OCI-LY1 (cell line): ENCODE measurements around the gene ANTKMT.

ENCODE experiments used
- H2AFZ ChIP-seq: fragments of 200-600 bp; sonication (generic), shearing (Covaris generic); 2 replicates; pipeline ENCODE4 v1.6.0; 2014; ENCODE audit warnings: antibody characterized with exemption, mild to moderate bottlenecking, low read length
- H3F3A ChIP-seq: fragments of 200-600 bp; sonication (generic), shearing (Covaris generic); 2 replicates; pipeline ENCODE4 v1.6.0; 2014; ENCODE audit warnings: mild to moderate bottlenecking, antibody characterized with exemption, low read length, moderate library complexity; ENCODE audit not compliant: insufficient read depth
- H3K27ac ChIP-seq: fragments of 200-600 bp; sonication (generic); 2 replicates; pipeline ENCODE4 v1.5.1; 2014; ENCODE audit warnings: low read length, mixed run types, mild to moderate bottlenecking, low read depth; ENCODE audit not compliant: poor library complexity, severe bottlenecking
- H3K27me3 ChIP-seq: fragments of 200-600 bp; sonication (generic); 2 replicates; pipeline ENCODE4 v1.6.0; 2014; ENCODE audit warnings: antibody characterized with exemption, mild to moderate bottlenecking, low read length, moderate library complexity; ENCODE audit not compliant: insufficient read depth
- H3K36me3 ChIP-seq: fragments of 200-600 bp; sonication (generic); 2 replicates; pipeline ENCODE4 v1.6.1; 2014; ENCODE audit warnings: mild to moderate bottlenecking, antibody characterized with exemption, low read length, moderate library complexity, mixed read lengths; ENCODE audit not compliant: insufficient read depth
- H3K4me1 ChIP-seq: fragments of 200-600 bp; sonication (generic); 2 replicates; pipeline ENCODE4 v1.5.1; 2014; ENCODE audit warnings: mild to moderate bottlenecking, low read length, moderate library complexity; ENCODE audit not compliant: insufficient read depth, severe bottlenecking
- H3K4me2 ChIP-seq: fragments of 200-600 bp; sonication (generic), shearing (Covaris generic); 2 replicates; pipeline ENCODE4 v1.6.1; 2014; ENCODE audit warnings: low read length
- H3K4me3 ChIP-seq: fragments of 200-600 bp; sonication (generic); 2 replicates; pipeline ENCODE4 v1.5.1; 2014; ENCODE audit warnings: low read length, low read depth, mild to moderate bottlenecking, mixed read lengths; ENCODE audit not compliant: poor library complexity, severe bottlenecking
- H3K79me2 ChIP-seq: fragments of 200-600 bp; shearing (Covaris generic); 2 replicates; pipeline ENCODE4 v1.6.1; 2016; ENCODE audit warnings: mixed run types, low read length, mixed read lengths; ENCODE audit not compliant: insufficient read depth
- H3K9ac ChIP-seq: fragments of 200-600 bp; sonication (generic), shearing (Covaris generic); 2 replicates; pipeline ENCODE4 v1.6.1; 2014; ENCODE audit warnings: mild to moderate bottlenecking, low read length, mixed read lengths
- H3K9me2 ChIP-seq: fragments of 200-600 bp; sonication (generic), shearing (Covaris generic); 2 replicates; pipeline ENCODE4 v1.6.1; 2014; ENCODE audit warnings: low read depth, mild to moderate bottlenecking, low read length, mixed read lengths
- H3K9me3 ChIP-seq: fragments of 200-600 bp; shearing (Covaris generic); 2 replicates; pipeline ENCODE4 v1.6.1; 2014; ENCODE audit warnings: low read length, mixed read lengths
- H4K20me1 ChIP-seq: fragments of 200-600 bp; sonication (generic), shearing (Covaris generic); 2 replicates; pipeline ENCODE4 v1.6.0; 2016; ENCODE audit warnings: mild to moderate bottlenecking, low read length; ENCODE audit not compliant: insufficient read depth
- CTCF ChIP-seq: fragments of 200-600 bp; sonication (generic), shearing (Covaris generic); IDR thresholded peaks from 2 replicates; pipeline ENCODE4 v1.5.1; 2017; ENCODE audit warnings: mild to moderate bottlenecking, antibody characterized with exemption, low read length, moderate library complexity, mixed read lengths
- EZH2 ChIP-seq: fragments of 200-600 bp; sonication (generic), shearing (Covaris generic); IDR thresholded peaks from 2 replicates; pipeline ENCODE4 v1.8.0; 2017; ENCODE audit warnings: borderline replicate concordance, mixed run types, mild to moderate bottlenecking, antibody characterized with exemption, low read length, moderate library complexity, mixed read lengths

Gene ANTKMT

GRCh38 chr16:727291-727977 lies 6.5 kb downstream of the ANTKMT start:
- no peak overlapping the region for H2AFZ ChIP-seq

GRCh38 chr16:728131-728889 lies 7.4 kb downstream of the ANTKMT start:
- Histone ChIP-seq H3K27ac (peak overlapping the region; percentile 43), H3K27me3 (no peaks in the 10 kb centered on the region), H4K20me1 (no peaks in the 10 kb centered on the region), H3K79me2 (no peaks in the 10 kb centered on the region), H2AFZ (no peak overlapping the region), H3K9me2 (no peaks in the 10 kb centered on the region), H3K4me2 (peak overlapping the region; percentile 75), H3K4me3 (peak overlapping the region; percentile 93), H3K9me3 (no peaks in the 10 kb centered on the region), H3K36me3 (peaks cover 34% of the 10 kb centered on the region), H3K4me1 (peaks cover 25% of the 10 kb centered on the region), H3F3A (peaks cover 4% of the 10 kb centered on the region; the same call in 1 of the 2 replicates), H3K9ac (peak overlapping the region; percentile 67)
- TF ChIP-seq CTCF = no peak
- TF ChIP-seq EZH2 = no peak

More at GRCh38 chr16:727291-727977, 6.5 kb downstream of the ANTKMT start:
- Histone ChIP-seq H3K9ac (peak overlapping the region; percentile 92), H3K27me3 (no peaks in the 10 kb centered on the region), H3K79me2 (no peaks in the 10 kb centered on the region), H3K4me1 (peaks cover 30% of the 10 kb centered on the region), H3K9me3 (no peaks in the 10 kb centered on the region), H3K9me2 (no peaks in the 10 kb centered on the region), H3K4me2 (peak overlapping the region; percentile 95), H3F3A (peaks cover 4% of the 10 kb centered on the region; the same call in 1 of the 2 replicates), H4K20me1 (no peaks in the 10 kb centered on the region), H3K4me3 (peak overlapping the region; percentile 93), H3K27ac (peak overlapping the region; percentile 33), H3K36me3 (peaks cover 32% of the 10 kb centered on the region)
- no peak for TF ChIP-seq CTCF
- no peak for TF ChIP-seq EZH2

GRCh38 chr16:728890-729744 lies 8.2 kb downstream of the ANTKMT start:
- Histone ChIP-seq H2AFZ (no peak overlapping the region), H3K36me3 (peaks cover 40% of the 10 kb centered on the region), H3K4me3 (peak overlapping the region; percentile 93), H3K27ac (peak overlapping the region; percentile 58), H3K9me2 (no peaks in the 10 kb centered on the region), H3K4me1 (peaks cover 22% of the 10 kb centered on the region), H3K27me3 (no peaks in the 10 kb centered on the region), H3K9me3 (no peaks in the 10 kb centered on the region), H3F3A (peaks cover 4% of the 10 kb centered on the region; the same call in 1 of the 2 replicates), H3K79me2 (no peaks in the 10 kb centered on the region), H3K9ac (peak overlapping the region; percentile 67; the same call in 1 of the 2 replicates), H3K4me2 (peak overlapping the region; percentile 75), H4K20me1 (no peaks in the 10 kb centered on the region)
- TF ChIP-seq EZH2 (no peak), CTCF (no peak)
